ENCODE results near the gene ID1. TPM values are rescaled to one million over a fixed set of nuclear protein-coding genes. Genes with fewer than 3 reads are reported as not detected.
A peak's percentile ranks its signal among the peaks of the same experiment; 100 is the strongest.

Gene ID1
- total and polyA plus RNA-seq, 2 experiments from 2014 or later = 221 to 479 TPM

GRCh38 chr20:31566658-31567379 is 38.3 kb upstream of the ID1 start (continued):
- TF ChIP-seq ZNF462 (CRISPR knock-in tag; IDR thresholded peaks at IDR 0.05) (no peak), CTCF (conservative IDR thresholded peaks at IDR 0.05; ENCODE audit: low read depth in 2 of 2) (peak in 1 of 2 experiments; percentile 33; a peak in 1 of 4 replicates), NANOG (IDR thresholded peaks at IDR 0.05; ENCODE audit: borderline replicate concordance) (no peak)

GRCh38 chr20:31567380-31567720 is 37.7 kb upstream of the ID1 start:
- peaks cover 59% of the 10 kb centered on the region for H3K27me3 Mint-ChIP-seq (ENCODE audit: insufficient read depth, low read depth, poor library complexity)
- no peak overlapping the region; the same call in 1 of the 2 replicates for H3K27ac ChIP-seq (ENCODE audit: low read depth)
- H3K79me2 ChIP-seq (replicated peaks; ENCODE audit: insufficient read depth) = no peaks in the 10 kb centered on the region
- peak overlapping the region; percentile 64 for H3K4me2 ChIP-seq
- H3K4me1 Mint-ChIP-seq = peaks cover 54% of the 10 kb centered on the region
- H4K20me1 ChIP-seq (replicated peaks; ENCODE audit: insufficient read depth) = peaks cover 33% of the 10 kb centered on the region
- H3K4me3 Mint-ChIP-seq = peak overlapping the region; percentile 20; the same call in 1 of the 3 replicates
- peaks cover 72% of the 10 kb centered on the region for H3K36me3 Mint-ChIP-seq (ENCODE audit: low read depth)
- peaks cover 28% of the 10 kb centered on the region for H3K36me3 ChIP-seq (ENCODE audit: insufficient read depth)
- H3K9me2 ChIP-seq (ENCODE audit: insufficient read depth) = no peaks in the 10 kb centered on the region
- ATAC-seq (no peak), DNase-seq (ENCODE audit: low spot score) (no peak)
- no peaks in the 10 kb centered on the region for H3K27me3 ChIP-seq (ENCODE audit: insufficient read depth)
- no peak overlapping the region for H3K27ac Mint-ChIP-seq
- H3K9me3 Mint-ChIP-seq = peaks cover 7% of the 10 kb centered on the region; the same call in 2 of the 3 replicates
- peaks cover 65% of the 10 kb centered on the region for H3K4me1 ChIP-seq (ENCODE audit: insufficient read depth)
- H2AFZ ChIP-seq = no peak overlapping the region
- H3F3A ChIP-seq (replicated peaks; ENCODE audit: low read depth) = peaks cover 87% of the 10 kb centered on the region
- 0 out of 2 replicates have a peak overlapping the region, but pooled peaks have one; percentile 20 for H3K4me3 ChIP-seq
- TF ChIP-seq CTCF (conservative IDR thresholded peaks at IDR 0.05; ENCODE audit: low read depth in 2 of 2) = no peak; a peak in 1 of 4 replicates
- no peak for TF ChIP-seq STAT1 (IDR thresholded peaks at IDR 0.05; ENCODE audit: unreplicated experiment)
